K562 (cell line): Measurements from ENCODE around the gene CHTOP. TPM values are rescaled to one million over a fixed set of nuclear protein-coding genes. Genes with fewer than 3 reads are reported as not detected.

Experiments
- CHD7 ChIP-seq: fragments of 200-600 bp; sonication (generic); IDR thresholded peaks from one replicate; pipeline ENCODE4 v1.6.1; 2012; ENCODE audit warnings: mild to moderate bottlenecking, low read depth, low read length, inconsistent platforms
- EGR1 ChIP-seq: fragments of 450-650 bp; conservative IDR thresholded peaks from 2 replicates; pipeline ENCODE4 v1.6.1; 2017; ENCODE audit warnings: mild to moderate bottlenecking
- HDAC2 ChIP-seq: fragments of 450-650 bp; IDR thresholded peaks from 2 replicates; pipeline ENCODE4 v1.6.1; 2016; ENCODE audit warnings: mild to moderate bottlenecking
- MEIS2 ChIP-seq: fragments of 450-650 bp; IDR thresholded peaks from 2 replicates; pipeline ENCODE4 v1.6.1; 2014; ENCODE audit warnings: mild to moderate bottlenecking; ENCODE audit not compliant: partially characterized antibody
- POLR2AphosphoS5 ChIP-seq: IDR thresholded peaks from 2 replicates; pipeline ENCODE4 v1.6.1; 2011; ENCODE audit warnings: mild to moderate bottlenecking, low read depth, low read length, moderate library complexity; ENCODE audit not compliant: control insufficient read depth, insufficient read depth
- ZHX1 ChIP-seq: fragments of 150-350 bp; conservative IDR thresholded peaks from 2 replicates; pipeline ENCODE4 v1.6.1; 2014; ENCODE audit warnings: low read length
- ZNF174 ChIP-seq: fragments of 250-450 bp; sonication (Bioruptor Pico); IDR thresholded peaks from 2 replicates; pipeline ENCODE4 v1.4.0; 2020; ENCODE audit warnings: mild to moderate bottlenecking
- ZNF551 ChIP-seq: fragments of 250-450 bp; sonication (Bioruptor Pico); IDR thresholded peaks from 2 replicates; pipeline ENCODE4 v1.5.0; 2021; ENCODE audit warnings: mild to moderate bottlenecking, moderate library complexity
- polyA plus RNA-seq, 8 experiments: library from polyadenylated mRNA; depleted of rRNA in 4 of 8; stranded (reverse) in 5 of 8; unstranded in 3 of 8; fragments of >200 nt; fragmentation: Nextera tagmentation in 2 of 8; fragmentation: Illumina TruSeq in 1 of 8; extraction: Ambion mirVana in 2 of 8; extraction: Trizol in 1 of 8; gene quantifications; 2 replicates each; pipeline versions ENCODE4 v1.2.1 to v1.2.3, GENCODE V29; 2011 to 2014; ENCODE audit warnings: inconsistent platforms in 1 of 8, missing spikeins in 1 of 8
- total RNA-seq, 7 experiments: library from RNA; depleted of rRNA in 6 of 7; stranded (reverse); fragments of >200 nt in 6 of 7; fragmentation: Illumina TruSeq in 2 of 7; extraction: Trizol in 2 of 7; gene quantifications; 2 replicates each; pipeline versions ENCODE4 v1.2.1 to v1.2.3, GENCODE V29; 2011 to 2021; ENCODE audit warnings: low replicate concordance in 1 of 7

Gene CHTOP
- total and polyA plus RNA-seq, 9 of the 15 experiments (the other 6 are each of a cell fraction or from before 2014, with no cell fraction given), result 10.2 to 91.8 (median 60.8) TPM

GRCh38 chr1:153633754-153634665 is at the start of gene CHTOP (continued):
- TF ChIP-seq CHD7 (no peak), ZNF174 (CRISPR knock-in tag) (no peak), MEIS2 (peak; percentile 91), EGR1 (peak; percentile 72), HDAC2 (peak; percentile 60; the same call in 1 of the 2 replicates), ZHX1 (peak; percentile 12; the same call in 1 of the 2 replicates), POLR2AphosphoS5 (peak; percentile 87), ZNF551 (no peak)
